Adrenal gland (tissue), 5 donors: ENCODE measurements around the gene HLCS.

ENCODE experiments used
- CTCF ChIP-seq, 6 experiments: fragments of 450-650 bp in 4 of 6; fragments of 200-600 bp in 2 of 6; sonication (generic) in 1 of 6; IDR thresholded peaks; 1 replicate in 5 of 6; 2 replicates in 1 of 6; pipeline versions ENCODE4 v1.5.1 to v1.8.0; 2016 to 2021; ENCODE audit warnings: antibody characterized with exemption in 6 of 6, mild to moderate bottlenecking in 2 of 6, moderate library complexity in 1 of 6
- POLR2A ChIP-seq, 2 donors: fragments of 450-650 bp; IDR thresholded peaks; one replicate each; pipeline ENCODE4 v1.6.1; 2017; ENCODE audit warnings: antibody characterized with exemption in 2 of 2, mild to moderate bottlenecking in 2 of 2, moderate library complexity in 1 of 2
- donor health status: DM: no; HTN: no; CAD: no.

GRCh38 chr21:36964398-36964797 lies 2.1 kb downstream of the HLCS start:
- TF ChIP-seq CTCF (IDR thresholded peaks at IDR 0.05) (no peak), POLR2A (IDR thresholded peaks at IDR 0.05) (no peak)
